Stimulated activated CD4-positive, alpha-beta T cell treated with anti-CD3 and anti-CD28 coated beads, Interleukin-1b, Interleukin-23, amount 100 ng/mL, for 4 hours (primary cell): ENCODE measurements around the gene ACADM.
"Not testable (repeated sequence)": the region's sequence is repeated elsewhere in the genome, so short reads cannot be mapped to it uniquely, and the experiment has no call there.

Source experiments
- DNase-seq, 2 donors: peaks; one replicate each; pipeline ENCODE4 v3.0.0-alpha.2; 2020; ENCODE audit warnings: low read depth in 2 of 2

Gene ACADM

DNA sequence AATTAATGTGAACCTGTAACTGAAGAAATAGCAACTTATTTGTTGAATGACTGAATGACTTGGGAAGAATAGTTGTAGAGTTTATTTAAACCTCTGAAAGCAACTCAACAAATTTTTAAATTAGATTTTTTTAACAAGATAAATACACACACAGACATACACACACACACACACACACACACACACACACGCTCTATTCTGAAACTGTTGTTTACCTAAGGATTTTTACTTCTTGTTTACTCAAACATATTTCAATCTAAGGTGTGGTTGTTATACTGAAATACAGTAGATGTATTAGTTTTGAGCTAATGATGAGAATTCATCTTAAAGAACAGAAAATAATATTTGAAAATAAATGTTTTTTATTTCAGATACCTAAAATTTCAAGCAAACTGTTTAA lies 11.5 kb downstream of the ACADM start:
- DNase-seq = no peak

DNA sequence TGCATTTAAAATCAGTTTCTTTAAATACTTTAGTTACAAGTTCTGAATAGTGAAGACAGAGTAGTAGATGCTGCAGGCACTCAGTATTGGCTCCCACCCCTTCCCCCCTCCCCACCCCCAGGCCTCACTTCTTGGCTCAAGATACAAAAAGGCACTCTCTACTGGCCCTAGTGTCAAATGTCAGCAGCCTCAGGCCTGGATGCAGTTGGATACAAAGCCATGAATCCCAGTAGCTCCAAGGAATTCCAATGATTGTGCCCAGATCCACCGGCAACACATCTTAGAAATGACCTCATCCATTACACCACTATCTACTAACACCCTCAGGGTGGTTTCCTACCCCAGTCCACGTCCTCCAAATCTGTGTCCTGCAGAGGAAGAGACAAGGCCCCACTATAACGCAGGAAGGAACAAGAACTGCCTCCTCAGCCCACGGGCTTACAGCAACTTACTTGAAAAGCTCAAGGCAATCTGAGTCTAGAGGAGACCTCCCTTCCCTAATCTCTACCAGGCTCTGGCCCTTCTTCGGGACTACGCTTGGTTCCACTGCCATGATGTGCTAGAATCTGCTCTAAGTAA lies 17.6 kb downstream of the ACADM start:
- no peak for DNase-seq

DNA sequence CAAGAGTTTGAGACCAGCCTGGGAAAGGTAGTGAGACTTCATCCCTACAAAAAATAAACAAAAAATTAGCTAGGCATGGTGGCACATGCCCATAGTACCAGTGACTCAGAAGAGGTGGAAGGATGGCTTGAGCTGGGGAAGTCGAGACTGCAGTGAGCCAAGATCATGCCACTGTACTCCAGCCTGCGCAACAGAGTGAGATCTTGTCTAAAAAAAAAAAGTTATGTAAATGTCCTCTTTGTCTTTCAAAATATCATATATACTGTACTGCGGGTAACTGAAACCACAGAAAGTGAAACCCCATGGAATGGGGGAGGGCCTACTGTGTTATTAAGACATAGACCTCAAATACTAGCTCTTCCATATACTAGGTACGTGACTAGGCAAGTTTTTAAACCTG lies 20.8 kb downstream of the ACADM start:
- no peak for DNase-seq

DNA sequence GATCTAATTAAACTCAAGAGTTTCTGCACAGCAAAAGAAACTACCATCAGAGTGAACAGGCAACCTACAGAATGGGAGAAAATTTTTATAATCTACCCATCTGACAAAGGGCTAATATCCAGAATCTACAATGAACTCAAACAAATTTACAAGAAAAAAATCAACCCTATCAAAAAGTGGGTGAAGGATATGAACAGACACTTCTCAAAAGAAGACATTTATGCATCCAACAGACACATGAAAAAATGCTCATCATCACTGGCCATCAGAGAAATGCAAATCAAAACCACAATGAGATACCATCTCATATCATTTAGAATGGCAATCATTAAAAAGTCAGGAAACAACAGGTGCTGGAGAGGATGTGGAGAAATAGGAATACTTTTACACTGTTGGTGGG lies 32.7 kb downstream of the ACADM start:
- not testable (repeated sequence) for DNase-seq

DNA sequence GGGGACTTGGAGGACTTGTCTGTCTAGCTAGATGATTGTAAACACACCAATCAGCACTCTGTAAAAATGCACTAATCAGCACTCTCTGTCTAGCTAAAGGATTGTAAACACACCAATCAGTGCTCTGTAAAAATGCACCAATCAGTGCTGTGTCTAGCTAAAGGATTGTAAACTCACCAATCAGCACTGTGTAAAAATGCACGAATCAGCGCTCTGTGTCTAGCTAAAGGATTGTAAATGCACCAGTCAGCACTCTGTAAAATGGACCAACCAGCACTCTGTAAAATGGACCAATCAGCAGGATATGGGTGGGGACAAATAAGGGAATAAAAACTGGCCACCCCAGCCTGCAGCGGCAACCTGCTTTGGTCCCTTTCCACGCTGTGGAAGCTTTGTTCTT lies 34.0 kb downstream of the ACADM start:
- not testable (repeated sequence) for DNase-seq

DNA sequence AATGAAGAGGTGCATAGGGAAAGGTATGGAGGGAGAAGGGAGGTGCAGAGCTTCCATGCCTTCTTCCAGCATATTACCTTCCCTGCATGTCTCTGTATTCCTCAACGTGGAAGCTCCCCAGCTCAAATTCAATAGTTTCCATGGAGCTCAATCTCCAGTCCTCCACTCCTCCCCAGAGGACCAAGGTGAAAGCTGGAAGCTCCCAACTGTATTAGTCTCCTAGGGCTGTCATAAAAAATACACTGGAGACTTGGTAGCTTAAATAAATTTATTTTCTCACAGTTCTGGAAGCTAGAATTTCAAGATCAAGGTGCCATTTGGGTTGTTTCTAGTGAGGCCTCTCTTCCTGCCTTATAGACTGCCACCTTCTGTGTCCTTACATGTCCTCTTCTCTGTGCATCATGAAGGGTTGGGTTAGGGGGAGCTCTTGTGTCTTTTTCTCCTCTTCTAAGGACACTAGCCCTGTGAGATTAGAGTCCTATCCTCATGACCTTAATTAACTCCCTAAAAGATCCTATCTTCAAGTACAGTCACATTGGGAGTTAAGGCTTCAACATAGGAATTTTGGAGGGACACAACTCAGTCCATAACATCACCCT lies 39.6 kb downstream of the ACADM start:
- no peak for DNase-seq

DNA sequence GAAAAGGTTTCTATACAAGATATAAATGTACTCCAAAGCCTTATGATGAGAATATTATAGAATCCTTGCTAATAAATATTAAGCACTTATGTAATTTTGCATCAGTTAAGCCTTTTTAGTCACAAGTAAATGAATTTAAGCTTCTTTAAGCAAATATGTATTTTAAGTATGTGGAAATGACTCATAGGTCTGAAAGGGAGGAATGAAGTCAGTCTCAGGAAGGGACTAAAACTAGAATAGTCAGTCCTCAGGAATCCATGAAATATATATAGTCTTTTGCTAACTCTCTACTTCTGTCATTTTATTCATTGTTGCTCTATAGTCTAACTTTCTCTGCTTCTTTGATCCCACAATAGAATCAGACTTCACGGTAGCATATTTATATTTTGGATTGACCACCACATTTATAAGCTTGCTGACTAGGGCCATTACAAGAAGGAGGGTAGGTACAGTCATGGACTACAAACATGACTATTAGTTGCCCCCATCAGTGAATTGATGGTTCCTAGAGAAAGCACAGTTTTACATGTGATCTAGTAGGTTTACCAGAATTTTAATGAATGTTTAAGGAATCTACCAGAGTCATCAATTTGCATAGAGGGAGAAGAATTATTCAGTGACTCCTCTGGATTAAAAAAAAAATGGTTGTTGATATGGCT lies 41.3 kb downstream of the ACADM start:
- no peak for DNase-seq

DNA sequence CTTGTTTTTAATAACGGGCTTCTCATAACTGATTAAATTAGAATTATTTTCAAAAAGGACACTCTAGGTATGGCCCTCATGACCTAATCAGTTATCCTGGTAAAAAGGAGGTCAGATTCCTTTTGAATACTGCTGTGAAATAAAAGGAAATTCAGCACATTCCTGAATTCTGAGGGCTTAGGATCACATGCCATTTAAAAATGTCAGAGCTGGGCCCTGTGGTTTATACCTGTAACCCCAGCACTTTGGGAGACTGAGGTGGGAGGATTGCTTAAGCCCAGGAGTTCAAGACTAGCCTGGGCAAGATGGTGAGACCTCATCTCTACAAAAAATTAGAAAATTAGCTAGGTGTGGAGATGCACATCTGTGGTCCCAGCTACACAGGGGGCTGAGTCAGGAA lies 43.5 kb downstream of the ACADM start:
- DNase-seq = no peak

DNA sequence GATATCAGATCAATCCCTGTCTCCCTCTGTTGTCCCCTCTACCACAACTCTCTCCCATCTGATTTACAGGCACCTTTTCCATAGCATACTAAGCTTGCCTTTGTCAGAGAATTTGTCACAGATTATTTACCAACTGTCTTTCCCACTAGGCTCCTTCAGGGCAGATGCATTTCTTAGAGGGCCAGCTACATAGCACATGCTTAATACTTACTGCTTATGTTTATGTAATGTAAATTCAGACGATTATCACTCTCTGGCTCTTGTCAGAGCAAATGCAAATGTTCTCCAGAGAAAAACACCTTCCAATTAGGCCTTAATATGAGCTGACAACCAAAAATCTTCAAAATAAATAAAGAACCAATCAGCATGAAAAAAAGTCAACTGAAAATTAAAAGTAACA lies 46.3 kb downstream of the ACADM start:
- DNase-seq = no peak

DNA sequence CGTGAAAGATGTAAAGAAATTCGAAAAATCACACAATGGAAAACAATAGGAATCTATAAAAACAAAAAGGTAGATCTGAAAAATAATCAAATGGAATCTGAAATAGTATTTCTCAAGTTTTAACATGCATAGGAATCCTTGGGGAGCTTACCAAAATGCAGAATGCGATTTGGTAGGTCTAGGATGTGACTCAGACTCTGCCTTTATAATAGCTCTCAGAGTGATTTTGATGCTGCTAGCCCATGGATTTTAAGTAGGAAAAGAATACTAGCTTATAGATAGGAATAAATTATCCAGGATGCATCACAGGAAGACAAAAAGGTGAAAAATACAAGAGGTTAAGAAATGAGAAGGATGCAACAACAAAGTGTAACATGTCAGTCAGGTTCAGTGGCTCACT lies 47.5 kb downstream of the ACADM start:
- no peak for DNase-seq

DNA sequence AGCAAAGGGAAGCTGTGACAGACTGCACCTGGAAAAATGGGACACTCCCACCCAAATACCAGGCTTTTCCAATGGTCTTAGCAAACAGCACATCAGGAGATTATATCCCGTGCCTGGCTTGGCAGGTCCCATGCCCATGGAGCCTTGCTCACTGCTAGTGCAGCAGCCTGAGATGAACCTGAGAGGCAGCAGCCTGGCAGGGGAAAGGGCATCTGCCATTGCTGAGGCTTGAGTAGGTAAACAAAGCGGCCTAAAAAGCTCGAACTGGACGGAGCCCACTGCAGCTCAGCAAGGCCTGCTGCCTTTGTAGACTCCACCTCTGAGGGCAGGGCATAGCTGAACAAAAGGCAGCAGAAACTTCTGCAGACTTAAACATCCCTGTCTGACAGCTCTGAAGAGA lies 53.3 kb downstream of the ACADM start:
- not testable (repeated sequence) for DNase-seq

DNA sequence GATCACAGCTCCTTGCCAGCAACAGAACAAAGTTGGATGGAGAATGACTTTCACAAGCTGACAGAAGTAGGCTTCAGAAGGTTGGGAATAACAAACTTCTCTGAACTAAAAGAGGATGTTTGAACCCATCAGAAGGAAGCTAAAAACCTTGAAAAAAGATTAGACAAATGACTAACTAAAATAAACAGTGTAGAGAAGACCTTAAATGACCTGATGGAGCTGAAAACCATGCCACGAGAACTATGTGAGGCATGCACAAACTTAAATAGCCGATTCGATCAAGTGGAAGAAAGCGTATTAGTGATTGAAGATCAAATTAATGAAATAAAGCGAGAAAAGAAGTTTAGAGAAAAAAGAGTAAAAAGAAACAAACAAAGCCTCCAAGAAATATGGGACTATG lies 54.2 kb downstream of the ACADM start:
- DNase-seq = not testable (repeated sequence)

DNA sequence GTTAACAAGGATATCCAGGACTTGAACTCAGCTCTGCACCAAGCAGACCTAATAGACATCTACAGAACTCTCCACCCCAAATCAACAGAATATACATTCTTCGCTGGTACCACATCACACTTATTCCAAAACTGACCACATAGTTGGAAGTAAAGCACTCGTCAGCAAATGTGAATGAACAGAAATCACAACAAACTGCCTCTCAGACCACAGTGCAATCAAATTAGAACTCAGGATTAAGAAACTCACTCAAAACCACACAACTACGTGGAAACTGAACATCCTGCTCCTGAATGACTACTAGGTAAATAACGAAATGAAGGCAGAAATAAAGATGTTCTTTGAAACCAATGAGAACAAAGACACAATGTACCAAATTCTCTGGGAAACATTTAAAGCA lies 55.7 kb downstream of the ACADM start:
- DNase-seq = not testable (repeated sequence)

DNA sequence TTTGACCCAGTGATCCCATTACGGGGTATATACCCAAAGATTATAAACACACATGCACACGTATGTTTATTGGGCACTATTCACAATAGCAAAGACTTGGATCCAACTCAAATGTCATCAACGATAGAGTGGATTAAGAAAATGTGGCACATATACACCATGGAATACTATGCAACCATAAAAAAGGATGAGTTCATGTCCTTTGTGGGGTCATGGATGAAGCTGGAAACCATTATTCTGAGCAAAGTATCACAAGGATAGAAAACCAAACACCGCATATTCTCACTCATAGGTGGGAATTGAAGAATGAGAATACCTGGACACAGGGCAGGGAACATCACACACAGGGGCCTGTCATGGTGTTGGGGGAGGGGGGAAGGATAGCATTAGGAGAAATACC lies 59.4 kb downstream of the ACADM start:
- DNase-seq = not testable (repeated sequence)

DNA sequence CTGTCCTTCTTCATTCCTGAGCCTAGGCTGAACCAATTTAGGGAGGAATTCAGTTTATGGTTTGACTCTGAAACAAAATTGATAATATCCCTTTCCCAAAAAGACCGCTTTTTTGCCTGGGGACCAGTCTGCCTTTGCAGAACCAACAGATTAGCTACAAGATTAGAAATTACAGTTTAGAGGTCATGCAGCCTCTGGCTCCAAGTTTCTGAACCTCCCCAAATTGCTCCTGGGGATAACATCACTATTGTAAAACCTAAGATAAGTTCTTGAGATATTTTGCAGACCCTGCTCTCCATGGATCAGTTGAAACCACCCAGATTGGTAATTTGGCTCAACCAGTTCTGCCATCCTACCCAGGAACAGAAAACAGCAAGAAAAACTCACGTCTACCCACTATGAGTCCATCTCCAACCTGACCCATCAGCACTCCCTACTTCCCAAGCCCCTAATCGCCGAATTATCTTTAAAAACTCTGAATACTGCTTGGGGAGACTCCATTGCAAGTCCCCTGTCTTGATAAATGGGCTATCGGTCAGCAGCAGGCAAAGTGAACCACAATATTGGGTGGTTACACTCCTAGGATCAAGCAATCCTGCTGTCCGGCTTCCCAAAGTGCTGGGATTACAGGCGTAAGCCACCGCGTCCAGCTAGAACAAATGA lies 60.9 kb downstream of the ACADM start:
- no peak for DNase-seq

DNA sequence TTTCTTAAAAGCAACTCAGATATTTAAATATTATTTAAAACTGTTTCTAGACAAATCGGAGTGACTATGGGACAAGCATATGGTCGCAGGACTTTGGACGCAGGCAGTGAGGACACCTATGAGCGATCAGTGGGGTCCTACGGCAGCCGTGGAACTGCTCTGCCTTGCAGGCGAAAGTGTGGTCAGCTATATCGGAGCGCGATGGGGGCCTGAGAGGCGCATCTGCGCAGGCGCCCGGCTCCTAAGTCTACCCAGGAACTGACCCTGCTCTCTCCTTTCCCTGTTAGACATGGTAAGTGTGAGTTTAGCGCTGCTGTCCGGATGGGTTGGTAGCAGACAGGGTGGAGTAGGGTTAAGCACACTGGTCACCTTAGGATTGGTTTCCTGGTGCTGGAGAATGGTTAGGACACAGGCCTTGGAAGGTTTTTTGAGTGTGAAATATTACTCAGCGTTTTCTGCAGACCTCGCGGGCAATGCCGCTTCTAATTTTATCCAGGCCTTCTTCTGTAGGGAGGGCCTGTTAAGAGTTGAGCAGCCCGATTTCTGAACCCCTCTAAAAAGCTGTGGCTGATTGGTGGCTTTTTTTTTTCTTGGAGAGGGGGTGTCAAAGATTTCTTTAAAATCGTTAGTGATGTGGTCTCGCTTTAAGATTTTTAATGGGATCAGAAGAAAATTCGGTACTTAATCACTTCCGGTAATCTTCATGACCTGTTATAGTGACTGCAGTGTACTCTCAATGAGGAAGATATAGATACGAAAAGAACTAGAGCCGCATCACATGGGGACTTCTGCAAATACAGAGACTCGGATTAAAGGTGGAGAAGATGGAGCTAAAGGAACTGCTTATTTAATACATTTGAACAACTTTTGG lies 61.7 kb downstream of the ACADM start, which contains the start of gene RABGGTB:
Gene RABGGTB, plus strand, starts transcription at position 274 of the 871 bp plus-strand sequence. Its CDS starts 16 bp downstream, at position 290.
- peak; percentile 90 for DNase-seq

DNA sequence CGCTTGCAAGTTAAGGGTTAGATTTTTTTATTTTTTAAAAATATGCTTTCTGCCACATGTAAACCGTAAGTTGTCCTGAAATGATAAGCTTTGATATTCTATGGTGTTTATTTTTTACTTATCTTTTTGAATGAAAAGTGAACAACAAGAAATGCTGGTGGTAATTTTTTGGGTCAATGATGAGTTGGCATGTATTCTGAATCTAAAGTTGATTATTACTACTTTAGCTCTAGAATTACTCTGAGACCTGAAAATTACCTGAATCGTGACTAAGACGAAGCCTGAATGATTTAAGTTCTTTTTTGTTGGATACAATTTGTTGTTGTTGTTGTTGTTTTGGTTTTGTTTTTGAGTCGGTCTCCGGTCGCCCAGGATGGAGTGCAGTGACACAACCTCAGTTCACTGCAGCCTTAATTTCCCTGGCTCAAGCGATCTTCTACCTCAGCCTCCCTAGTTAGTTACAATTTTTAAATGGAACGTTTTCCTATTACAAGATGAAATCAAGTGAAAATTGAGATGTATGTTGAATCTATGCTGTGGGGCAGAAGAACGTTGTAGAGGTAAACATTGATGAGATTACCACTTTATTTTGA lies 62.5 kb downstream of the ACADM start:
- no peak for DNase-seq

DNA sequence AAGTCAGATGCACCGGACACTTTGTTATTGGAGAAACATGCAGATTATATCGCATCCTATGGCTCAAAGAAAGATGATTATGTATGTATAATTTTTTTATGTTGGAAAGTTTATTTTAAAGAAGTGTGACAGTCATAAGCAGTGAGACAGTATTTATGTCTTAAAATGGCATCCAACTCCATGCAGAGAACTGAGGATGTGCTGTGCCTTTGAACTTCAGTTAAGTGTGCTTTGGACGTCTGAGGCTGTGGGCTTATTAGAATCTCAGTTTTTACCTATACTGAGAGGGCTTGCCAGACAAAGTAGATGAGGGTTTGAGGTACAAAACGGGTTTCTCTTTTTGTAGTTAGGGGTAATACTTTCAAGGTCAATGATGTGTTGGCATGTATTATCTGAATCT lies 63.0 kb downstream of the ACADM start:
- no peak for DNase-seq

DNA sequence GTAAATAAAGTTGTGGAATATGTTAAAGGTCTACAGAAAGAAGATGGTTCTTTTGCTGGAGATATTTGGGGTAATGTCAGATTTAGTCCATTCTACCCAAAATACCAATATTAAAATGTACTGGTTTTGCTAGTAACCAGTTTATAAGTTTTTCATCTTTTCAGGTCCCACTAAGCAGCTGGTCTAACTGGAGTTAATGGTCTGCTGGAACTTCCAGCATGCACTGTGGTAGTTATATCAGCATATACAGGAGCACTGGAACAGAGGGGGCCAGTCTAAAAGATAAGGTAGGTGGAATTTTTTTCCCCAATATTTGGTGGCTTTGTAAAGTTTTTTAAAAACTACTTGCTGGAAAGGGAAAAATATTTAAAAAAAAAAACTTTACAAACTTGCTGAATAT lies 65.5 kb downstream of the ACADM start:
- no peak for DNase-seq

DNA sequence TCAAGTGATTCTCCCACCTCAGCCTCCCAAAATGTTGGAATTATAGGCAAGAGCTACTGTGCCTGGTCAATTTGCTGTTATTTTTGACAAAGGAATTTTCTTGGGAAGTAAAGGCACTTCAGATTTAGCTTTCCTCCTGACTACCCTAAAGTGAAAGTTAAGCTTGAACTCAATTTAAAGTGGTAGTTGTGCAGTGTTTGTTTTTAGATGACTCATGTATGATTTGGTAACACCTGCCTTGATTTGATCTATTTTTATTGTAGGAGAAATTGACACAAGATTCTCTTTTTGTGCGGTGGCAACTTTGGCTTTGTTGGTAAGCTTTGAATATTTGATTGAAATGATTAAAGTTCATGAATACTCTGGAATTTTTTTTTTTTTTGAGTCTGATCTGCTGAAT lies 66.5 kb downstream of the ACADM start:
- DNase-seq = no peak

DNA sequence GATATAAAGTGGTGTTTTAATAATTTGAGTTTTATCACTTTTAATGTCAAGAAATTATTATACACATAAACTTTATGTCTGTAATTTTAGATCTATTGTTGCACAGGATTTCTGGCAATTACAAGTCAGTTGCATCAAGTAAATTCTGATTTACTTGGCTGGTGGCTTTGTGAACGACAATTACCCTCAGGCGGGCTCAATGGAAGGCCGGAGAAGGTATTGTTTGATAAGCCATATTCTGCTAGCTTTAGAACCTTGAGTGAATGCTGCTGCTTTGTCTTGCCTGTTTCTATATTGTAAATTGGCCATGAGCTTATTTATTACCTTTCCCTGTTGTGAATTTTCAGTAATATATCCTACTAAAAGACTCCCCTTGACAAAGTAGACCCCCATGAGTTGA lies 67.6 kb downstream of the ACADM start:
- DNase-seq = no peak

DNA sequence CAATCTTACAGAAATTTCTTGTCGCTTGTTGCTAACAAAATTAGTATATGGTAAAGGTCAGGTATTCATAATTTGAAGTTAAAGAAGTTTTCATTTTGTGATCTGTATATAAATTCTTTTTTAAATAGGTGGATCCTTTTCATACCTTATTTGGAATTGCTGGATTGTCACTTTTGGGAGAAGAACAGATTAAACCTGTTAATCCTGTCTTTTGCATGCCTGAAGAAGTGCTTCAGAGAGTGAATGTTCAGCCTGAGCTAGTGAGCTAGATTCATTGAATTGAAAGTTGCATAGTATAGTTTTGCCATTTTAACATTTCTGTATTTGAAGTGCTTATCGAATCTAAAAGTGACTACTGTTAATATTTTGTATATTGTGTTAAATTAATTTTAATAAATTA lies 69.9 kb downstream of the ACADM start:
- DNase-seq = no peak
